DMS53 treated with DMSO at 0.1 percent for 48 hours (cell line): Measurements from ENCODE around the gene SP110.
A peak's percentile ranks its signal among the peaks of the same experiment; 100 is the strongest.

Experiments used
- DNase-seq: peaks from one replicate; lab custom pipeline; 2025; ENCODE audit not compliant: unreplicated experiment; lab: John Stamatoyannopoulos, UW

The SP110 gene

GRCh38 chr2:230219419-230220331 is at the start of gene SP110:
Gene SP110 (minus strand): TSS chr2:230219984. CDS start chr2:230216927, 3,057 bp downstream.
- peak; percentile 25 for DNase-seq

- no peak for DNase-seq
Observed at GRCh38 chr2:230268606-230269243, 48.9 kb upstream of the SP110 start.

- DNase-seq, result no peak
Observed at GRCh38 chr2:230267556-230267955, 47.8 kb upstream of the SP110 start.

- no peak for DNase-seq
Observed at GRCh38 chr2:230267059-230267458, 47.3 kb upstream of the SP110 start.

DNA sequence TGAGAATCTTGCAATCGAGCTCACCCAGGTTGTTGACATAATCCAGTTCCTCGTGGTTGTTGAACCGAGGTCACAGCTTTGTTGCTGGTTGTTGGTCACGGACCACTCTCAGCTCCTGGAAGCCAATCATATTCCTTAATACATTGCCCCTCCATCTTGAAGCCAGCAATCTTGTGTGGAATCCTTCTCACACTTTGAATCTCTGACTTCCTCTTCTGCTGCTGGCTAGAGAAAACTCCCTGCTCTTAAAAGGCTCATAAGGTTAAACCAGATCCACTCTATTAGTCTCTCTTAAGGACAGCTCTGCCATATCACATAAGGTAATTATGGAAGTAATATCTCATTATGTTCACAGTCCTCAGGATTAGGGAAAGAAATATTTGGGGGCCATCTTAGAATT is 46.9 kb upstream of the SP110 start:
- DNase-seq, result no peak

GRCh38 chr2:230264945-230265344 is 45.2 kb upstream of the SP110 start:
- peak; percentile 9 for DNase-seq

DNA sequence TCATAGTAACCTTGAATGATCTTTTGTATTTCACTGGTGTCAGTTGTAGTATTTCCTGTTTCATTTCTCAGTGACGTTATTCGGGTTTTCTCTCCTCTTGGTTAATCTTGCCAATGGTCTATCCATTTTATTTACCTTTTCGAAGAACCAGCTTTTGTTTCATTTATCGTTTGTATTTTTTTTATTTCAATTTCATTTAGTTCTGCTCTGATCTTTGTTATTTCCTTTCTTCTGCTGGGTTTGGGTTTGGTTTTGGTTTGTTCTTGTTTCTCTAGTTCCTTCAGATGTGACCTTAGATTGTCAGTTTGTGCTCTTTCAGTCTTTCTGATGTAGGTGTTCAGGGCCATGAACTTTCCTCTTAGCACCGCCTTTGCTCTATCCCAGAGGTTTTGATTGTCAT is 42.5 kb upstream of the SP110 start:
- DNase-seq, result no peak

GRCh38 chr2:230258483-230258882 is 38.7 kb upstream of the SP110 start:
- no peak for DNase-seq

- no peak for DNase-seq
Observed at GRCh38 chr2:230256733-230257332, 37.0 kb upstream of the SP110 start.

- no peak for DNase-seq
Observed at GRCh38 chr2:230254152-230254881, 34.5 kb upstream of the SP110 start.

GRCh38 chr2:230250231-230250630 is 30.4 kb upstream of the SP110 start:
- no peak for DNase-seq

GRCh38 chr2:230246206-230246605 is 26.4 kb upstream of the SP110 start:
- DNase-seq, result no peak

DNA sequence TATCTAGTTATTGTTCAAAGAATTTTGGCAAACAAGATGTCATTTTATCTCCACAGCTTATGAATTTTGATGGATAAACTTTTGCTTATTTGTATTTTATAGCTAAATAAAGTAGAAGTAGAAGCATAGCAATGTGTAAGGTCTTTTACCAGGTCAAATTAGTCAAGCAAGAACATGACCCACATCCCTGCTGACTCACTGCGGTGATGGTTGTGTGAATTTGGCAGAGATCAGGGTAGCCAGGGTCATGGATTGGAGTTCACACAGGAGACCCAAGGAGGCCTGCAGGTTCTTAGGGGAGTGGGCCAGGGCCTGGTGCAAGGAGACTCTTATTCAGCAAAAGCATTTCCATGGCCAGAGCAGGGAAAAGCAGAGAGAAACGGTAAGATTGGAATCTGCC is 24.4 kb upstream of the SP110 start:
- DNase-seq, result no peak

DNA sequence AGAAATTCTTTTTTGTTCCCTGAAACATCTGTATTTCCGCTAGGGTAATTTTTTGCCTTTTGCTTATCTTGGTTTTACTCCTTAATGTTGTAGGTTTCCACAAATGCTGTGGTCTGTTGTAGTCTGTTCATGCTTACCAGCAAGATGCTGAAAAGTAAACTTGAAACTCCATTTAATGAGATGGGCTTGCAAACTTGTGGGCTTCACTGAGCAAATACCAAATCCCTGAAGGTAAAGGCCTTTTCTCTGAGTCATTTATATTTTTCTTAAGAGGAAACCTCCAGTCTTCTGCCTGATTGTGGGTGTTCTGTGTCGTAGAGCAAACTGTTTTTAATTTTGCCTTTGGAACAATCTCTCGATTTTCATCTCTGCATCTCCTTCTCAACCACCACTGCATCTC is 15.1 kb upstream of the SP110 start:
- no peak for DNase-seq

DNA sequence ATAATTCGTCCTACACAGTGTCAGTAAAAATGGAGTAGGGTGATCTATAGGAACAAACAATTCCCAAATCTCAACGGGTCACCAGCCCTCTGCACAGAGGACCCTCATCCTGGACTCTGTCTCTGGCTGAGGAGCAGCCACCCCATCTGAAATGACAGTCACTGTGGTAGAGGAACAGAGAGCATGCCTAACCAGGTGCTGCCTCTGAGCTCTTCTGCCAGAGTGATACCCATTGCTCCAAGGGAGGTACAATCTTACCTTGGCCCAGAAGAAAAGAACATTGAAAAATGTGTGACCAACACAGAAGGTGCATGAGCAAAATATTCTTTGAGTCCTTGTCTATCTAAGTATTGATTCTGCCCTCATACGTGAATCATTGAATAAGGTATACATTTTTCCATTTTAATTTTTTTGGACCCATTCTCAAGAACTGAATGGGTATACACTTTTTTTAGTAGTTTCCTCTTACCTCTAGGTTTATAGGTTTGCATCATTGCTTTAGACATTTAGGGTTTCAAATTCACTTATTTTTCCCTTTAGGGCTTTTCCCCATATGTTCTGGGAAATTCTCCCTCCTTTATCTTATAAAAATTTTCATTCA is 14.4 kb upstream of the SP110 start:
- no peak for DNase-seq

GRCh38 chr2:230231251-230231650 is 11.5 kb upstream of the SP110 start:
- no peak for DNase-seq

DNA sequence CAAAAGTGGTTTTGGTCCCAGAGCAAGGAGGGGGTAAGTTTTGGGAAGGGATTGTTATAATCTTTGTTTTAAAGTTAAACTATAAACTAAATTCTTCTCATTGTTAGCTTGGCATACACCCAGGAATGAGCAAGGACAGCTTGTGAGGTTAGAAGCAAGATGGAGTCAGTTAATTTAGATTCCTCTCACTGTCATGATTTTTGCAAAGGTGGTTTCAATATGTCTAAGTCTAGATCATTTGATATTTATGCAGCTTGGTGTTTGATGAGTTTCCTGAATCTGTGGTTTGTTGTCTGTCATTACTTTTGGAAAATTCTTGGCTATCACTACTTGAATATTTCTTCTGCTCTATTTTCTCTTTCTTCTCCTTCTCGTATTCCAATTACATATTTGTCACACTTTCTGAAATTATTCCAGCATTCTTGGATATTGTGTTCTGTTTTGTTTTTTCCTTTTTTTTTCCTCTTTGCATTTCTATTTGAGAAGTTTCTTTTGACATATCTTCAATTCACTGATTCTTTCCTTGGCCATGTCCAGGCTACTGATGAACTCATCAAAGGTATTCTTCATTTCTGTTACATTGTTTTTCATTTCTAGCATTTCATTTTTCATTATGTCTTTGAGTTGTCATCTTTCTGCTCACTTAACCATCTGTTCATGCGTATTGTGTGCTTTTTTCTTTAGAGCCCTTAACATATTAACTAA is 10.9 kb upstream of the SP110 start:
- DNase-seq, result no peak

DNA sequence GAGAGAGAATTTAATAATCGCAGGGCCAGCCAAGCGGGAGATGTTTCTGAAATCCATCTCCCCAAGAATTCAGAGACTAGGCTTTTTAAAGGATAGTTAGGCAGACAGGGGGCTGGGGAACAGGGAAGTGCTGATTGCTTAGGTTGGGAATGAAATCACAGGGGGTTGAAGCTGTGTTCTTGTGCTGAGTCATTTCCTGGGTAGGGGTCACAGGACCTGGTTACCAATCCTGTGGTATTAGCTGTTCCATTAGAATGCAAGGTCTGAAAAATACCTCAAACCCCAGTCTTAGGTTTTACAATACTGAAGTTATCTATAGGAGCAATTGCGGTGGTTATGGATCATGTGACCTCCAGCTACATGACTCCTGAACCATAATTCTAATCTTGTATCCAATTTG is 10.3 kb upstream of the SP110 start:
- DNase-seq, result no peak

GRCh38 chr2:230227216-230227615 is 7.4 kb upstream of the SP110 start:
- DNase-seq, result no peak

- DNase-seq, result no peak
Observed at GRCh38 chr2:230226051-230226551, 6.3 kb upstream of the SP110 start.
